ENCODE measurements around the gene FRMPD2.

The FRMPD2 gene

GRCh38 chr10:48279081-48279751, 4.7 kb upstream of the FRMPD2 start:
- no peak overlapping the region for H4K91ac ChIP-seq (ENCODE audit: low read depth, low read length)
- no peak overlapping the region for H2BK5ac ChIP-seq (ENCODE audit: low read depth, low read length, poor library complexity)
- no peak overlapping the region for H2AFZ ChIP-seq (ENCODE audit: insufficient read depth, low read length, poor library complexity)
- no peak overlapping the region for H4K8ac ChIP-seq (ENCODE audit: low read depth, low read length)
- H3K9me3 ChIP-seq (ENCODE audit: insufficient read depth, low read depth, low read length), result peaks cover 5% of the 10 kb centered on the region
- H3K36me3 ChIP-seq (ENCODE audit: control insufficient read depth in 1 of 2, insufficient read depth in 2 of 2, low read length in 2 of 2), result no peaks in the 10 kb centered on the region
- H3K18ac ChIP-seq (ENCODE audit: low read length), result no peak overlapping the region
- no peak for DNase-seq
- WGBS (ENCODE audit: extremely low coverage, insufficient coverage, insufficient read length), result no CpG with 5 or more reads among the region's 2 CpGs
- H3K4me3 ChIP-seq (ENCODE audit: low read depth, low read length), result no peak overlapping the region
- no peak overlapping the region for H3K27ac ChIP-seq (ENCODE audit: low read depth, low read length)
- no peak overlapping the region for H2BK12ac ChIP-seq (ENCODE audit: low read length)
- H3K4me1 ChIP-seq (ENCODE audit: control insufficient read depth in 1 of 2, insufficient read depth in 2 of 2, low read length in 2 of 2), result no peaks in the 10 kb centered on the region
- H3K14ac ChIP-seq (ENCODE audit: low read length), result no peak overlapping the region
- no peak overlapping the region for H2AK5ac ChIP-seq (ENCODE audit: low read length)
- no peak overlapping the region for H3K23ac ChIP-seq (ENCODE audit: low read length)
- H3K9ac ChIP-seq (ENCODE audit: low read length), result no peak overlapping the region
- H3K27me3 ChIP-seq (ENCODE audit: insufficient read depth, low read length), result no peaks in the 10 kb centered on the region
- no peaks in the 10 kb centered on the region for H3K79me2 ChIP-seq (ENCODE audit: control insufficient read depth, insufficient read depth, low read length, poor library complexity)
- H2BK120ac ChIP-seq (ENCODE audit: insufficient read depth, low read length, poor library complexity), result no peak overlapping the region
- no peak overlapping the region for H3K4ac ChIP-seq (ENCODE audit: low read depth, low read length)
- H4K12ac ChIP-seq (ENCODE audit: low read depth, low read length), result no peak overlapping the region
- no peaks in the 10 kb centered on the region for H3K79me1 ChIP-seq (ENCODE audit: low read length)
- no peak overlapping the region for H3K4me2 ChIP-seq (ENCODE audit: low read length)

- Histone ChIP-seq H3K9me3 (ENCODE audit: insufficient read depth, low read depth, low read length) (no peaks in the 10 kb centered on the region), H3K79me1 (ENCODE audit: low read length) (no peaks in the 10 kb centered on the region), H2BK120ac (ENCODE audit: insufficient read depth, low read length, poor library complexity) (no peak overlapping the region), H3K14ac (ENCODE audit: low read length) (no peak overlapping the region), H3K18ac (ENCODE audit: low read length) (no peak overlapping the region), H2BK5ac (ENCODE audit: low read depth, low read length, poor library complexity) (no peak overlapping the region), H3K9ac (ENCODE audit: low read length) (no peak overlapping the region), H3K27me3 (ENCODE audit: insufficient read depth, low read length) (no peaks in the 10 kb centered on the region), H3K23ac (ENCODE audit: low read length) (no peak overlapping the region), H3K36me3 (ENCODE audit: control insufficient read depth in 1 of 2, insufficient read depth in 2 of 2, low read length in 2 of 2) (no peaks in the 10 kb centered on the region), H2AK5ac (ENCODE audit: low read length) (no peak overlapping the region), H3K4ac (ENCODE audit: low read depth, low read length) (no peak overlapping the region), H2AFZ (ENCODE audit: insufficient read depth, low read length, poor library complexity) (no peak overlapping the region), H3K27ac (ENCODE audit: low read depth, low read length) (no peak overlapping the region), H2BK12ac (ENCODE audit: low read length) (no peak overlapping the region), H3K4me2 (ENCODE audit: low read length) (no peak overlapping the region), H3K4me1 (ENCODE audit: control insufficient read depth in 1 of 2, insufficient read depth in 2 of 2, low read length in 2 of 2) (no peaks in the 10 kb centered on the region), H3K79me2 (ENCODE audit: control insufficient read depth, insufficient read depth, low read length, poor library complexity) (no peaks in the 10 kb centered on the region), H3K4me3 (ENCODE audit: low read depth, low read length) (no peak overlapping the region), H4K91ac (ENCODE audit: low read depth, low read length) (no peak overlapping the region), H4K8ac (ENCODE audit: low read depth, low read length) (no peak overlapping the region), H4K12ac (ENCODE audit: low read depth, low read length) (no peak overlapping the region)
- WGBS (ENCODE audit: extremely low coverage, insufficient coverage, insufficient read length), result no CpG with 5 or more reads among the region's 1 CpG
- no peak for DNase-seq
Measured at GRCh38 chr10:48277093-48277492, 2.6 kb upstream of the FRMPD2 start.

- H3K4ac ChIP-seq (ENCODE audit: low read depth, low read length), result no peak overlapping the region
- no peak overlapping the region for H2BK12ac ChIP-seq (ENCODE audit: low read length)
- H4K12ac ChIP-seq (ENCODE audit: low read depth, low read length), result no peak overlapping the region
- no peaks in the 10 kb centered on the region for H3K27me3 ChIP-seq (ENCODE audit: insufficient read depth, low read length)
- H3K23ac ChIP-seq (ENCODE audit: low read length), result no peak overlapping the region
- no peak overlapping the region for H3K27ac ChIP-seq (ENCODE audit: low read depth, low read length)
- no peaks in the 10 kb centered on the region for H3K79me2 ChIP-seq (ENCODE audit: control insufficient read depth, insufficient read depth, low read length, poor library complexity)
- no peak overlapping the region for H3K9ac ChIP-seq (ENCODE audit: low read length)
- H4K8ac ChIP-seq (ENCODE audit: low read depth, low read length), result no peak overlapping the region
- no peak overlapping the region for H2BK5ac ChIP-seq (ENCODE audit: low read depth, low read length, poor library complexity)
- no peaks in the 10 kb centered on the region for H3K36me3 ChIP-seq (ENCODE audit: control insufficient read depth in 1 of 2, insufficient read depth in 2 of 2, low read length in 2 of 2)
- H3K18ac ChIP-seq (ENCODE audit: low read length), result no peak overlapping the region
- H3K4me1 ChIP-seq (ENCODE audit: control insufficient read depth in 1 of 2, insufficient read depth in 2 of 2, low read length in 2 of 2), result no peaks in the 10 kb centered on the region
- H3K79me1 ChIP-seq (ENCODE audit: low read length), result no peaks in the 10 kb centered on the region
- no peak overlapping the region for H3K4me2 ChIP-seq (ENCODE audit: low read length)
- no peak overlapping the region for H3K14ac ChIP-seq (ENCODE audit: low read length)
- H2AFZ ChIP-seq (ENCODE audit: insufficient read depth, low read length, poor library complexity), result no peak overlapping the region
- DNase-seq, result no peak
- H3K9me3 ChIP-seq (ENCODE audit: insufficient read depth, low read depth, low read length), result no peaks in the 10 kb centered on the region
- no peak overlapping the region for H2AK5ac ChIP-seq (ENCODE audit: low read length)
- no peak overlapping the region for H4K91ac ChIP-seq (ENCODE audit: low read depth, low read length)
- WGBS (ENCODE audit: extremely low coverage, insufficient coverage, insufficient read length), result no CpG with 5 or more reads among the region's 2 CpGs
- H2BK120ac ChIP-seq (ENCODE audit: insufficient read depth, low read length, poor library complexity), result no peak overlapping the region
- no peak overlapping the region for H3K4me3 ChIP-seq (ENCODE audit: low read depth, low read length)
Measured at GRCh38 chr10:48273741-48274140, 755 bp downstream of the FRMPD2 start.

GRCh38 chr10:48272682-48273081, 1.8 kb downstream of the FRMPD2 start:
- Histone ChIP-seq H3K14ac (ENCODE audit: low read length) (no peak overlapping the region), H3K27me3 (ENCODE audit: insufficient read depth, low read length) (no peaks in the 10 kb centered on the region), H3K79me2 (ENCODE audit: control insufficient read depth, insufficient read depth, low read length, poor library complexity) (no peaks in the 10 kb centered on the region), H2BK12ac (ENCODE audit: low read length) (no peak overlapping the region), H3K36me3 (ENCODE audit: control insufficient read depth in 1 of 2, insufficient read depth in 2 of 2, low read length in 2 of 2) (no peaks in the 10 kb centered on the region), H3K4me3 (ENCODE audit: low read depth, low read length) (no peak overlapping the region), H3K4me1 (ENCODE audit: control insufficient read depth in 1 of 2, insufficient read depth in 2 of 2, low read length in 2 of 2) (no peaks in the 10 kb centered on the region), H4K91ac (ENCODE audit: low read depth, low read length) (no peak overlapping the region), H2AFZ (ENCODE audit: insufficient read depth, low read length, poor library complexity) (no peak overlapping the region), H3K18ac (ENCODE audit: low read length) (no peak overlapping the region), H3K9ac (ENCODE audit: low read length) (no peak overlapping the region), H3K9me3 (ENCODE audit: insufficient read depth, low read depth, low read length) (no peaks in the 10 kb centered on the region), H3K4me2 (ENCODE audit: low read length) (no peak overlapping the region), H3K23ac (ENCODE audit: low read length) (no peak overlapping the region), H3K4ac (ENCODE audit: low read depth, low read length) (no peak overlapping the region), H2AK5ac (ENCODE audit: low read length) (no peak overlapping the region), H4K12ac (ENCODE audit: low read depth, low read length) (no peak overlapping the region), H3K27ac (ENCODE audit: low read depth, low read length) (no peak overlapping the region), H3K79me1 (ENCODE audit: low read length) (no peaks in the 10 kb centered on the region), H2BK120ac (ENCODE audit: insufficient read depth, low read length, poor library complexity) (no peak overlapping the region), H4K8ac (ENCODE audit: low read depth, low read length) (no peak overlapping the region), H2BK5ac (ENCODE audit: low read depth, low read length, poor library complexity) (no peak overlapping the region)
- DNase-seq, result no peak
- no CpG with 5 or more reads among the region's 2 CpGs for WGBS (ENCODE audit: extremely low coverage, insufficient coverage, insufficient read length)

Data from trophoblast cell (in vitro differentiated cells and primary cell).